Activated CD8-positive, alpha-beta T cell treated with anti-CD3 and anti-CD28 coated beads for 36 hours (primary cell): ENCODE measurements around the gene PFDN2. TPM values are rescaled to one million over a fixed set of nuclear protein-coding genes. Genes with fewer than 3 reads are reported as not detected.
A peak's percentile ranks its signal among the peaks of the same experiment; 100 is the strongest.

ENCODE experiments used
- ATAC-seq: fragments of 200-7000 bp; cut with Tn5 transposase; one replicate; pipeline ENCODE4 v1.10.0; 2021; ENCODE audit warnings: mild to moderate bottlenecking, moderate library complexity
- CTCF ChIA-PET: fragments of 350-600 bp; sonication (Branson Sonifier 250); formaldehyde crosslinking; loops from one replicate; lab custom pipeline; 2021; ENCODE audit warnings: antibody characterized with exemption; lab: Charles Lee
- POLR2A ChIA-PET: fragments of 350-600 bp; sonication (Branson Sonifier 250); formaldehyde crosslinking; loops from one replicate; lab custom pipeline; 2021; ENCODE audit warnings: antibody characterized with exemption; lab: Charles Lee
- DNase-seq: peaks from one replicate; pipeline ENCODE4 v3.0.0-alpha.2; 2020
- H3K27ac Mint-ChIP-seq: one replicate; pipeline ENCODE4 v1.8.0; 2021; ENCODE audit warnings: mild to moderate bottlenecking, mixed read lengths
- H3K27me3 Mint-ChIP-seq: one replicate; pipeline ENCODE4 v1.8.0; 2021; ENCODE audit warnings: mixed read lengths
- H3K36me3 Mint-ChIP-seq: one replicate; pipeline ENCODE4 v1.8.0; 2021; ENCODE audit warnings: low read depth, mixed read lengths
- H3K4me1 Mint-ChIP-seq: one replicate; pipeline ENCODE4 v1.8.0; 2021; ENCODE audit warnings: low read depth, mixed read lengths
- H3K4me3 Mint-ChIP-seq: one replicate; pipeline ENCODE4 v1.8.0; 2021; ENCODE audit warnings: mild to moderate bottlenecking, moderate library complexity, mixed read lengths
- H3K9me3 Mint-ChIP-seq: one replicate; pipeline ENCODE4 v1.8.0; 2021; ENCODE audit warnings: mixed read lengths
- intact Hi-C: fragments of 100-400 bp; cut with micrococcal nuclease; formaldehyde crosslinking; loops from one replicate; pipeline ENCODE4 v1.10.0; 2022
- total RNA-seq, 2 experiments: library from RNA; stranded (reverse); gene quantifications; one replicate each; pipeline ENCODE4 v1.2.3, GENCODE V29; 2021
- TF ChIP-seq, protein P1 (sequence below): fragments of 200-600 bp; IDR thresholded peaks from one replicate; pipeline ENCODE4 v1.8.0; 2022; ENCODE audit warnings: antibody characterized with exemption, mild to moderate bottlenecking

PFDN2 gene
- total RNA-seq, 2 experiments from 2014 or later: 137 to 144 TPM

DNA sequence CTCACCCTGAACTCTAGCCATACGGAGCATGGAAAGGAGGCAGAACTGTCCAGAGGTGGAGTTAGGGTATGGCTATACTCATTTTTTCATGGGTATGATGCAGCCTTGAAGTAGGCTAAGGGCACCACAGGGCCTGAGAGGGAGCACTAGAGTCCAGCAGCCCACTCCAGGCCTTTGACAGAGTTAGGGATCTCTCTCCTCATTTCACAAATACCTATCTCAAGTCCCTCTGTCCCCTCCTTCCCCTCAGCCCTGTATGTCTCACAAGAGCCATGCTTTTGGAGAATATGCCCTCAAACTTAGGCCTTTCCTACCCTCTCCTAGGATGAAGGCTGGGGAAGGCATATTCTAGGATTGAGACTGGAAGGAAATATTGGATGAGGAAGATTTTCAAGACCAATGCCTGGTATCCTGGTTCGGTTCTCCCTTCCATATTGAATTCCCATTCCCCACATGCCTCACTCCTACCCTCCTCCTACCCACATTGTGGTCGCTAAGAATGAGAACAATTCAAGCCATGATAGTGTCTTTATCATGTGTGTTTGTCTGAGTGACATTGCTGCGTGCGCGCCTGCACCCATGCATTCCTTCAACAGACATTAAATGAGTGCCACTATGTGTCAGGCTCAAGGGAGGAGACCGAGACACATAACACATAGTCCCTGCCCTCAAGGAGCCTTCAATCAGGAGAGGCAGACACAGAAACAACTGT lies 25.9 kb downstream of the PFDN2 start:
- TF ChIP-seq, protein P1, sequence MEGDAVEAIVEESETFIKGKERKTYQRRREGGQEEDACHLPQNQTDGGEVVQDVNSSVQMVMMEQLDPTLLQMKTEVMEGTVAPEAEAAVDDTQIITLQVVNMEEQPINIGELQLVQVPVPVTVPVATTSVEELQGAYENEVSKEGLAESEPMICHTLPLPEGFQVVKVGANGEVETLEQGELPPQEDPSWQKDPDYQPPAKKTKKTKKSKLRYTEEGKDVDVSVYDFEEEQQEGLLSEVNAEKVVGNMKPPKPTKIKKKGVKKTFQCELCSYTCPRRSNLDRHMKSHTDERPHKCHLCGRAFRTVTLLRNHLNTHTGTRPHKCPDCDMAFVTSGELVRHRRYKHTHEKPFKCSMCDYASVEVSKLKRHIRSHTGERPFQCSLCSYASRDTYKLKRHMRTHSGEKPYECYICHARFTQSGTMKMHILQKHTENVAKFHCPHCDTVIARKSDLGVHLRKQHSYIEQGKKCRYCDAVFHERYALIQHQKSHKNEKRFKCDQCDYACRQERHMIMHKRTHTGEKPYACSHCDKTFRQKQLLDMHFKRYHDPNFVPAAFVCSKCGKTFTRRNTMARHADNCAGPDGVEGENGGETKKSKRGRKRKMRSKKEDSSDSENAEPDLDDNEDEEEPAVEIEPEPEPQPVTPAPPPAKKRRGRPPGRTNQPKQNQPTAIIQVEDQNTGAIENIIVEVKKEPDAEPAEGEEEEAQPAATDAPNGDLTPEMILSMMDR: no peak
- no peaks in the 10 kb centered on the region for H3K27me3 Mint-ChIP-seq
- ATAC-seq (peak; percentile 15), DNase-seq (no peak)
- no peaks in the 10 kb centered on the region for H3K36me3 Mint-ChIP-seq
- peaks cover 58% of the 10 kb centered on the region for H3K4me1 Mint-ChIP-seq
- ChIA-PET POLR2A (interaction anchor here (0.6 to 8.2 kb wide), 4 partner anchors 13 to 46 kb away, joined by 3 to 57 read pairs (median 4); partner anchors contain the start of genes ARHGAP30 and USF1), CTCF (interaction anchor here (1.3 to 9.4 kb wide), 3 partner anchors 20 to 52 kb away, joined by 3 to 200 read pairs (median 5); partner anchors contain the start of gene ARHGAP30)
- intact Hi-C loops: no loop called here
- H3K27ac Mint-ChIP-seq: peak overlapping the region; percentile 14
- H3K9me3 Mint-ChIP-seq: no peaks in the 10 kb centered on the region
- no peak overlapping the region for H3K4me3 Mint-ChIP-seq

DNA sequence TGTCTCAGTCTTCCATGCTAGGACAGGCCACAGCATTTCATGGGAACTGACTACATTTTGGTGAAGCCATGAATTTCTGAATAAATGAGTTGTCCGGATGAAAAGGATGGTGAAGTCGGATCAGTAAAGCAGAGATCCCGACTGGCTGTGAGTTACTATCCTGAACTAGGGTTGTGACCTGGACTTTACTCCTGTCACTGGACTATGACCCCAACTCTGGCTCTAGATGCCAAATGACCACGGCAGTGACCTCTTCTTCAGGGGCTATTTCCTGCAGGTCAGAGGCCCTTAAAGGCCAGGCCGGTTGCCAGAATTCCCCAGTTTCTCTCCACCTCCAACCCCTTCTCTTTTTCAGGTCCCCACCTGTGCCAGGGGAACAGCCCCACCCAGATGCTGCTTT lies 26.7 kb downstream of the PFDN2 start:
- Mint-ChIP-seq H3K27me3 (no peaks in the 10 kb centered on the region), H3K4me3 (no peak overlapping the region), H3K9me3 (no peaks in the 10 kb centered on the region), H3K27ac (no peak overlapping the region), H3K36me3 (no peaks in the 10 kb centered on the region), H3K4me1 (peaks cover 49% of the 10 kb centered on the region)
- TF ChIP-seq, protein P1: no peak
- CTCF ChIA-PET: interaction anchor here (1.3 kb wide), 1 partner anchor 19 kb away, joined by 3 read pairs; no protein-coding TSS in a partner anchor
- DNase-seq (no peak), ATAC-seq (no peak)
- intact Hi-C loops: no loop called here
- POLR2A ChIA-PET: interaction anchor here (2.8 kb wide), 1 partner anchor 21 kb away, joined by 13 read pairs; the partner anchor contains the start of gene ARHGAP30

GRCh38 chr1:161090617-161091016 lies 27.2 kb downstream of the PFDN2 start:
- H3K4me1 Mint-ChIP-seq: peaks cover 48% of the 10 kb centered on the region
- POLR2A ChIA-PET: interaction anchor here (2.8 kb wide), 1 partner anchor 20 kb away, joined by 13 read pairs; the partner anchor contains the start of gene ARHGAP30
- ATAC-seq: no peak
- no peak for DNase-seq
- TF ChIP-seq, protein P1: no peak
- CTCF ChIA-PET: interaction anchor here (1.3 kb wide), 1 partner anchor 19 kb away, joined by 3 read pairs; no protein-coding TSS in a partner anchor
- no peaks in the 10 kb centered on the region for H3K27me3 Mint-ChIP-seq
- no peak overlapping the region for H3K27ac Mint-ChIP-seq
- intact Hi-C loops: no loop called here
- H3K4me3 Mint-ChIP-seq: no peak overlapping the region
- no peaks in the 10 kb centered on the region for H3K36me3 Mint-ChIP-seq
- H3K9me3 Mint-ChIP-seq: no peaks in the 10 kb centered on the region

DNA sequence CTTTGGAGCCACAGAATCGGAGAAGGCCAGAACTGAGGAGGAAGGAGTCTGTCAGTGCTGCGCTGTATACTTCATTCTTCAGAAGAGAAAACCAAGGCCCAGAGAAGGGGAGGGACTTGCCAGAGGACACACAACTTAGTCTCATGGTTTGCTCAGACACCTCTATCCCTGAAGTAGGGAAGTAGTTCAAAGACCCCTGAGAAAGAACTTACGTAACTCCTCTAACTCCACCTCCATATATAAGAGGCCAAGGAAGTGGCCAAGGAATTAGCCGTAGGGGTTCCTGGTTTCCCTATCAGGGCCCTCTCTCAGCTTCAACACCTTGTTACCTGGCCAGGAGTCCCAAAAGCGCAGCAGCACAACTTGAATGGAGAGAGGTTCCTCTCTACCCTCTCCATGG lies 27.9 kb downstream of the PFDN2 start:
- H3K27ac Mint-ChIP-seq: no peak overlapping the region
- intact Hi-C loops: no loop called here
- DNase-seq: no peak
- CTCF ChIA-PET: interaction anchor here (0.8 to 1.2 kb wide), 3 partner anchors 7 to 45 kb away, joined by 3 to 5 read pairs (median 4); partner anchors contain the start of gene USF1
- no peaks in the 10 kb centered on the region for H3K36me3 Mint-ChIP-seq
- TF ChIP-seq, protein P1: no peak
- no peaks in the 10 kb centered on the region for H3K9me3 Mint-ChIP-seq
- H3K4me3 Mint-ChIP-seq: no peak overlapping the region
- H3K27me3 Mint-ChIP-seq: no peaks in the 10 kb centered on the region
- no peak for ATAC-seq
- POLR2A ChIA-PET: interaction anchor here (2.8 kb wide), 1 partner anchor 19 kb away, joined by 13 read pairs; the partner anchor contains the start of gene ARHGAP30
- peaks cover 44% of the 10 kb centered on the region for H3K4me1 Mint-ChIP-seq
